Measurements from ENCODE around the gene PCDHA3. TPM values are rescaled to one million over a fixed set of nuclear protein-coding genes. Genes with fewer than 3 reads are reported as not detected.
"Not testable (repeated sequence)": the region's sequence is repeated elsewhere in the genome, so short reads cannot be mapped to it uniquely, and the experiment has no call there.

The PCDHA3 gene
- total RNA-seq, 4 donors from 2014 or later, result 0.23 to 0.89 (median 0.40) TPM

- Histone ChIP-seq H3K9me3 (peaks cover 33% of the 10 kb centered on the region), H3K27me3 (no peaks in the 10 kb centered on the region), H3K4me3 (no peak within 1 kb of the TSS), H3K36me3 (no peaks in the 10 kb centered on the region), H3K4me1 (no peaks in the 10 kb centered on the region), H3K27ac (no peak within 1 kb of the TSS)
- DNase-seq (ENCODE audit: low spot score in 2 of 2), result no peak
- 23% methylated on average over 29 of the region's 47 CpGs for WGBS
- TF ChIP-seq EP300 (IDR thresholded peaks at IDR 0.05), result no peak
- no peak for TF ChIP-seq POLR2AphosphoS5 (IDR thresholded peaks at IDR 0.05)
- no peak for TF ChIP-seq POLR2A (IDR thresholded peaks at IDR 0.05)
- no peak for TF ChIP-seq CTCF (IDR thresholded peaks at IDR 0.05)
Observed at GRCh38 chr5:140840978-140841962, 40.4 kb downstream of the PCDHA3 start, which contains the start of gene PCDHA8. PCDHA8 (plus strand) TSS chr5:140841187; CDS start chr5:140841322, 135 bp downstream.

DNA sequence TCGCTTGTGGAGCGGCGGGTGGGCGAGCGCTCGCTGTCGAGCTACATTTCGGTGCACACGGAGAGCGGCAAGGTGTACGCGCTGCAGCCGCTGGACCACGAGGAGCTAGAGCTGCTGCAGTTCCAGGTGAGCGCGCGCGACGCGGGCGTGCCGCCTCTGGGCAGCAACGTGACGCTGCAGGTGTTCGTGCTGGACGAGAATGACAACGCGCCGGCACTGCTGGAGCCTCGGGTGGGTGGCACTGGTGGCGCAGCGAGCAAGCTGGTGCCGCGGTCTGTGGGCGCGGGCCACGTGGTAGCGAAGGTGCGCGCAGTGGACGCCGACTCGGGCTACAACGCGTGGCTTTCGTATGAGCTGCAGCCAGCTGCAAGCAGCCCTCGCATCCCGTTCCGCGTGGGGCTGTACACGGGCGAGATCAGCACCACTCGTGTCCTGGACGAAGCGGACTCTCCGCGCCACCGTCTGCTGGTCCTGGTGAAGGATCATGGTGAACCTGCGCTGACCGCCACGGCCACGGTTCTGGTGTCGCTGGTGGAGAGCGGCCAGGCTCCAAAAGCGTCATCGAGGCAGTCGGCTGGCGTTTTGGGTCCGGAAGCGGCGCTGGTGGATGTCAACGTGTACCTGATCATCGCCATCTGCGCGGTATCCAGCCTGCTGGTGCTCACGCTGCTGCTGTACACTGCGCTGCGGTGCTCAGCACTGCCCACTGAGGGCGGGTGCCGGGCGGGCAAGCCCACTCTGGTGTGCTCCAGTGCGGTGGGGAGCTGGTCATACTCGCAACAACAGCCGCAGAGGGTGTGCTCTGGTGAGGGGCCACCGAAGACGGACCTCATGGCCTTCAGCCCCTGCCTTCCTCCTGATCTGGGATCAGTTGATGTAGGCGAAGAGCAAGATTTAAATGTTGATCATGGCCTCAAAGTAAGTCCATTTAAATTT lies 42.2 kb downstream of the PCDHA3 start:
- Histone ChIP-seq H3K9me3 (peaks cover 22% of the 10 kb centered on the region), H3K27me3 (no peaks in the 10 kb centered on the region), H3K4me3 (no peak overlapping the region), H3K4me1 (no peaks in the 10 kb centered on the region), H3K36me3 (no peaks in the 10 kb centered on the region), H3K27ac (no peak overlapping the region)
- no peak for DNase-seq (ENCODE audit: low spot score in 2 of 2)
- TF ChIP-seq POLR2AphosphoS5 (IDR thresholded peaks at IDR 0.05), result no peak
- no peak for TF ChIP-seq POLR2A (IDR thresholded peaks at IDR 0.05)
- no peak for TF ChIP-seq EP300 (IDR thresholded peaks at IDR 0.05)
- no peak for TF ChIP-seq CTCF (IDR thresholded peaks at IDR 0.05)
- WGBS, result 50% methylated on average over 6 of the region's 87 CpGs

- Histone ChIP-seq H3K27me3 (peaks cover 12% of the 10 kb centered on the region), H3K9me3 (peaks cover 14% of the 10 kb centered on the region)
- WGBS, result 37% methylated on average over 28 of the region's 48 CpGs
- not testable (repeated sequence) for H3K27ac ChIP-seq; H3K4me1 ChIP-seq; H3K4me3 ChIP-seq; DNase-seq (ENCODE audit: low spot score in 2 of 2); H3K36me3 ChIP-seq
Observed at GRCh38 chr5:140848139-140849102, 47.6 kb downstream of the PCDHA3 start, which contains the start of gene PCDHA9. PCDHA9 (plus strand) TSS chr5:140848382; CDS start chr5:140848496, 114 bp downstream.

DNA sequence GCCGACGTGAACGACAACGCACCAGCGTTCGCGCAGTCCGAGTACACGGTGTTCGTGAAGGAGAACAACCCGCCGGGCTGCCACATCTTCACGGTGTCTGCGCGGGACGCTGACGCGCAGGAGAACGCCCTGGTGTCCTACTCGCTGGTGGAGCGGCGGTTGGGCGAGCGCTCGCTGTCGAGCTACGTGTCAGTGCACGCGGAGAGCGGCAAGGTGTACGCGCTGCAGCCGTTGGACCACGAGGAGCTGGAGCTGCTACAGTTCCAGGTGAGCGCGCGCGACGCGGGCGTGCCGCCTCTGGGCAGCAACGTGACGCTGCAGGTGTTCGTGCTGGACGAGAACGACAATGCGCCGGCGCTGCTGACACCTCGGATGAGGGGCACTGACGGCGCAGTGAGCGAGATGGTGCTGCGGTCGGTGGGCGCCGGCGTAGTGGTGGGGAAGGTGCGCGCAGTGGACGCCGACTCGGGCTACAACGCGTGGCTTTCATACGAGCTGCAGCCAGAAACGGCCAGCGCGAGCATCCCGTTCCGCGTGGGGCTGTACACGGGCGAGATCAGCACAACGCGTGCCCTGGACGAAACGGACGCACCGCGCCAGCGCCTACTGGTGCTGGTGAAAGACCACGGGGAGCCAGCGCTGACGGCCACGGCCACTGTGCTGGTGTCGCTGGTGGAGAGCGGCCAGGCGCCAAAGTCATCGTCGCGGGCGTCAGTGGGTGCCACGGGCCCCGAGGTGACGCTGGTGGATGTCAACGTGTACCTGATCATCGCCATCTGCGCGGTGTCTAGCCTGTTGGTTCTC lies 49.2 kb downstream of the PCDHA3 start:
- H3K36me3 ChIP-seq; DNase-seq (ENCODE audit: low spot score in 2 of 2); H3K4me1 ChIP-seq; H3K27ac ChIP-seq; H3K4me3 ChIP-seq: not testable (repeated sequence)
- Histone ChIP-seq H3K9me3 (peaks cover 12% of the 10 kb centered on the region), H3K27me3 (peaks cover 12% of the 10 kb centered on the region)
- WGBS, result 55% methylated on average over 34 of the region's 101 CpGs

Other genes starting within 250 kb of the PCDHA3 start
- 10 to 100 TPM; 15.8 to 27.7 (median 17.6) TPM for gene SRA1, start 243.6 kb upstream of the PCDHA3 start, total RNA-seq
- 10 to 100 TPM; 14.5 to 57.9 (median 27.3) TPM for gene APBB3, start 236.5 kb upstream of the PCDHA3 start, total RNA-seq
- gene SLC35A4, start 236.2 kb upstream of the PCDHA3 start, total RNA-seq, result 10 to 100 TPM; 30.7 to 85.0 (median 63.1) TPM
- gene CD14, start 167.9 kb upstream of the PCDHA3 start, total RNA-seq, result 10 to 100 TPM in 2 of 4 donors, 1 to 10 TPM in 2; 6.7 to 12.6 (median 9.9) TPM
- 10 to 100 TPM; 22.3 to 61.6 (median 38.8) TPM for gene TMCO6, start 161.6 kb upstream of the PCDHA3 start, total RNA-seq
- gene NDUFA2, start 153.4 kb upstream of the PCDHA3 start, total RNA-seq, result 10 to 100 TPM; 47.2 to 62.8 (median 57.4) TPM
- 100 to 1,000 TPM in 2 of 4 donors, 10 to 100 TPM in 2; 73.2 to 149 (median 92.0) TPM for gene IK, start 153.2 kb upstream of the PCDHA3 start, total RNA-seq
- gene WDR55, start 136.2 kb upstream of the PCDHA3 start, total RNA-seq, result 10 to 100 TPM; 15.7 to 41.5 (median 22.8) TPM
- 1 to 10 TPM in 3 of 4 donors, under 1 TPM in 1; 0.98 to 3.5 (median 2.6) TPM for gene DND1, start 127.5 kb upstream of the PCDHA3 start, total RNA-seq
- gene HARS1, start 109.7 kb upstream of the PCDHA3 start, total RNA-seq, result 10 to 100 TPM; 73.3 to 87.0 (median 79.2) TPM
- 10 to 100 TPM; 21.0 to 57.0 (median 35.1) TPM for gene HARS2, start 109.6 kb upstream of the PCDHA3 start, total RNA-seq
- 10 to 100 TPM; 18.2 to 36.3 (median 28.0) TPM for gene ZMAT2, start 100.6 kb upstream of the PCDHA3 start, total RNA-seq
- not detected for gene PCDHA1, start 14.9 kb upstream of the PCDHA3 start, total RNA-seq
- gene PCDHA2, start 6.2 kb upstream of the PCDHA3 start, total RNA-seq, result not detected
- under 1 TPM; 0.21 to 0.62 (median 0.54) TPM for gene PCDHA4, start 6.0 kb downstream of the PCDHA3 start, total RNA-seq
- gene PCDHA5, start 20.6 kb downstream of the PCDHA3 start, total RNA-seq, result under 1 TPM in 3 of 4 donors, not detected in 1; 0.15 to 0.42 (median 0.16) TPM
- gene PCDHA6, start 26.9 kb downstream of the PCDHA3 start, total RNA-seq, result under 1 TPM in 3 of 4 donors, not detected in 1; 0.55 to 0.89 (median 0.56) TPM
- gene PCDHA7, start 33.2 kb downstream of the PCDHA3 start, total RNA-seq, result under 1 TPM in 2 of 4 donors, not detected in 2; 0.38 to 0.52 TPM
- under 1 TPM in 3 of 4 donors, not detected in 1; 0.16 to 0.40 (median 0.17) TPM for gene PCDHA8, start 40.1 kb downstream of the PCDHA3 start, total RNA-seq
- gene PCDHA9, start 47.3 kb downstream of the PCDHA3 start, total RNA-seq, result under 1 TPM; 0.08 to 0.34 (median 0.26) TPM
- 1 to 10 TPM in 1 of 4 donors, under 1 TPM in 3; 0.42 to 1.0 (median 0.57) TPM for gene PCDHA10, start 54.8 kb downstream of the PCDHA3 start, total RNA-seq
- gene PCDHA11, start 67.9 kb downstream of the PCDHA3 start, total RNA-seq, result under 1 TPM in 2 of 4 donors, not detected in 2; 0.26 to 0.93 TPM
- gene PCDHA12, start 74.3 kb downstream of the PCDHA3 start, total RNA-seq, result under 1 TPM in 3 of 4 donors, not detected in 1; 0.36 to 0.85 (median 0.48) TPM
- gene PCDHA13, start 81.1 kb downstream of the PCDHA3 start, total RNA-seq, result under 1 TPM in 2 of 4 donors, not detected in 2; 0.38 to 0.47 TPM
- under 1 TPM in 3 of 4 donors, not detected in 1; 0.11 to 0.64 (median 0.18) TPM for gene PCDHAC1, start 125.2 kb downstream of the PCDHA3 start, total RNA-seq
- gene PCDHAC2, start 165.4 kb downstream of the PCDHA3 start, total RNA-seq, result under 1 TPM in 1 of 4 donors, not detected in 3; 0.13 TPM